ENCODE results near the gene MFSD1.
A peak's percentile ranks its signal among the peaks of the same experiment; 100 is the strongest.

The MFSD1 gene

DNA sequence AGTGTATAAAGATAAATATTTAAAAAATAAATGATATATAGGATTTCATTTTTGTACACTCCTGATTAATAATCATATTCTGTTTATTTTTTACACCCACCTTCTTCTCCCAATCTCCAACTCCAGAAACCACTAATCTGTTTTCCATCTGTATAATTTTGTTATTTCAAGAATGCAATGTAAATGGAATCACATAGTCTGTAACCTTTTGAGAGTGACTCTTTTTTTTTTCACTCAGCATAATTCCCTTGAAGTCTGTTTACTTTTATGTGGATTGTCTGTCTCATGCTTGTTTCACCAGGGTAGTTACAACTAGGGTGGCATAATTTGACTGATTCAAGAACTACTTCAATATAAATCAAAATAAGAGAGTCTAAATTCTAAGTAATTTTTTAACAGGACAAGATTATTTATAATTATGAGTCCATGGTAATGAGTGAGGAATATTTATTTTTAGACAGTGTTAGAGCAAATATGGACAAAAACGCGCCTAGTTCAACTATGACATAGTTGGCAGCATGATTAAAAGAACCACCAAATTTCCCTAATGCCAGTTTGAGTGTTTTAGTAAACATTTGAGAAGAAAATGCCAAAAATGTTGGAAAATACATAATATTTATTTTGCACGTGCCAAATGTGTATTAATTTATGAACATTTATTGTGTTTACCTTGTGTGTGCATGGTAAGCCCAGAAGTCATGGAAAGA, 19.4 kb upstream of the MFSD1 start:
- Histone ChIP-seq H3K27me3 (replicated peaks in 2 of 5; ENCODE audit: control insufficient read depth in 4 of 5, insufficient read depth in 5 of 5, low read length in 4 of 5) (no peaks in the 10 kb centered on the region), H3K27ac (ENCODE audit: insufficient read depth in 1 of 2, low read depth in 1 of 2, low read length in 2 of 2, poor library complexity in 1 of 2, severe bottlenecking in 2 of 2) (no peak overlapping the region), H3K9me3 (ENCODE audit: control extremely low read depth in 1 of 5, control insufficient read depth in 4 of 5, insufficient read depth in 2 of 5, low read depth in 1 of 5, low read length in 4 of 5) (no peaks in the 10 kb centered on the region), H3K4me3 (ENCODE audit: control insufficient read depth in 1 of 7, extremely low read depth in 1 of 7, insufficient read depth in 4 of 7, low read depth in 2 of 7, low read length in 6 of 7) (no peak overlapping the region), H3K36me3 (ENCODE audit: control insufficient read depth in 4 of 4, insufficient read depth in 4 of 4, low read length in 3 of 4) (no peaks in the 10 kb centered on the region), H3K4me1 (ENCODE audit: control extremely low read depth in 1 of 4, control insufficient read depth in 4 of 4, insufficient read depth in 4 of 4, low read length in 3 of 4) (no peaks in the 10 kb centered on the region)
- DNase-seq = no peak
- POLR2A ChIA-PET = no interaction called here
- 83% methylated on average over 1 of the region's 3 CpGs for WGBS (ENCODE audit: insufficient coverage)
- CTCF ChIA-PET = interaction anchor here (1.0 kb wide), 1 partner anchor 9 kb away, joined by 3 read pairs; no protein-coding TSS in a partner anchor

- no peaks in the 10 kb centered on the region for H3K9me3 ChIP-seq (ENCODE audit: control extremely low read depth in 1 of 5, control insufficient read depth in 4 of 5, insufficient read depth in 2 of 5, low read depth in 1 of 5, low read length in 4 of 5)
- no peaks in the 10 kb centered on the region for H3K36me3 ChIP-seq (ENCODE audit: control insufficient read depth in 4 of 4, insufficient read depth in 4 of 4, low read length in 3 of 4)
- WGBS (ENCODE audit: insufficient coverage) = 100% methylated on average over 1 of the region's 2 CpGs
- no peaks in the 10 kb centered on the region for H3K27me3 ChIP-seq (replicated peaks in 2 of 5; ENCODE audit: control insufficient read depth in 4 of 5, insufficient read depth in 5 of 5, low read length in 4 of 5)
- POLR2A ChIA-PET = no interaction called here
- H3K27ac ChIP-seq (ENCODE audit: insufficient read depth in 1 of 2, low read depth in 1 of 2, low read length in 2 of 2, poor library complexity in 1 of 2, severe bottlenecking in 2 of 2) = no peak overlapping the region
- H3K4me3 ChIP-seq (ENCODE audit: control insufficient read depth in 1 of 7, extremely low read depth in 1 of 7, insufficient read depth in 4 of 7, low read depth in 2 of 7, low read length in 6 of 7) = no peak overlapping the region
- H3K4me1 ChIP-seq (ENCODE audit: control extremely low read depth in 1 of 4, control insufficient read depth in 4 of 4, insufficient read depth in 4 of 4, low read length in 3 of 4) = no peaks in the 10 kb centered on the region
- CTCF ChIA-PET = interaction anchor here (1.0 to 3.1 kb wide), 3 partner anchors 8 to 138 kb away, joined by 3 to 11 read pairs (median 5); partner anchors contain the start of gene GFM1
- no peak for DNase-seq
Observed at GRCh38 chr3:158783051-158783450, 18.8 kb upstream of the MFSD1 start.

- CTCF ChIA-PET = interaction anchor here (0.8 to 3.1 kb wide), 4 partner anchors 59 to 245 kb away, joined by 3 to 11 read pairs (median 5); no protein-coding TSS in a partner anchor
- DNase-seq = no peak
- Histone ChIP-seq H3K4me3 (ENCODE audit: control insufficient read depth in 1 of 7, extremely low read depth in 1 of 7, insufficient read depth in 4 of 7, low read depth in 2 of 7, low read length in 6 of 7) (no peak overlapping the region), H3K27ac (ENCODE audit: insufficient read depth in 1 of 2, low read depth in 1 of 2, low read length in 2 of 2, poor library complexity in 1 of 2, severe bottlenecking in 2 of 2) (no peak overlapping the region), H3K9me3 (ENCODE audit: control extremely low read depth in 1 of 5, control insufficient read depth in 4 of 5, insufficient read depth in 2 of 5, low read depth in 1 of 5, low read length in 4 of 5) (no peaks in the 10 kb centered on the region), H3K27me3 (replicated peaks in 2 of 5; ENCODE audit: control insufficient read depth in 4 of 5, insufficient read depth in 5 of 5, low read length in 4 of 5) (no peaks in the 10 kb centered on the region), H3K4me1 (ENCODE audit: control extremely low read depth in 1 of 4, control insufficient read depth in 4 of 4, insufficient read depth in 4 of 4, low read length in 3 of 4) (peaks cover under 1 to 2% (median 1%) of the 10 kb centered on the region in 4 experiments), H3K36me3 (ENCODE audit: control insufficient read depth in 4 of 4, insufficient read depth in 4 of 4, low read length in 3 of 4) (no peaks in the 10 kb centered on the region)
- POLR2A ChIA-PET = no interaction called here
- no CpG with 5 or more reads among the region's 3 CpGs for WGBS (ENCODE audit: insufficient coverage)
Observed at GRCh38 chr3:158785972-158786371, 15.9 kb upstream of the MFSD1 start.

GRCh38 chr3:158788446-158788845, 13.4 kb upstream of the MFSD1 start:
- WGBS (ENCODE audit: insufficient coverage) = no CpG with 5 or more reads among the region's 1 CpG
- H3K36me3 ChIP-seq (ENCODE audit: control insufficient read depth in 4 of 4, insufficient read depth in 4 of 4, low read length in 3 of 4) = no peaks in the 10 kb centered on the region
- H3K27me3 ChIP-seq (replicated peaks in 2 of 5; ENCODE audit: control insufficient read depth in 4 of 5, insufficient read depth in 5 of 5, low read length in 4 of 5) = no peaks in the 10 kb centered on the region
- H3K9me3 ChIP-seq (ENCODE audit: control extremely low read depth in 1 of 5, control insufficient read depth in 4 of 5, insufficient read depth in 2 of 5, low read depth in 1 of 5, low read length in 4 of 5) = no peaks in the 10 kb centered on the region
- no peak overlapping the region for H3K27ac ChIP-seq (ENCODE audit: insufficient read depth in 1 of 2, low read depth in 1 of 2, low read length in 2 of 2, poor library complexity in 1 of 2, severe bottlenecking in 2 of 2)
- POLR2A ChIA-PET = no interaction called here
- no peak for DNase-seq
- CTCF ChIA-PET = interaction anchor here (0.8 to 6.8 kb wide), 13 partner anchors 10 to 248 kb away, joined by 3 to 84 read pairs (median 5); no protein-coding TSS in a partner anchor
- H3K4me3 ChIP-seq (ENCODE audit: control insufficient read depth in 1 of 7, extremely low read depth in 1 of 7, insufficient read depth in 4 of 7, low read depth in 2 of 7, low read length in 6 of 7) = no peak overlapping the region
- peaks cover 2 to 5% (median 4%) of the 10 kb centered on the region in 4 experiments for H3K4me1 ChIP-seq (ENCODE audit: control extremely low read depth in 1 of 4, control insufficient read depth in 4 of 4, insufficient read depth in 4 of 4, low read length in 3 of 4)

DNA sequence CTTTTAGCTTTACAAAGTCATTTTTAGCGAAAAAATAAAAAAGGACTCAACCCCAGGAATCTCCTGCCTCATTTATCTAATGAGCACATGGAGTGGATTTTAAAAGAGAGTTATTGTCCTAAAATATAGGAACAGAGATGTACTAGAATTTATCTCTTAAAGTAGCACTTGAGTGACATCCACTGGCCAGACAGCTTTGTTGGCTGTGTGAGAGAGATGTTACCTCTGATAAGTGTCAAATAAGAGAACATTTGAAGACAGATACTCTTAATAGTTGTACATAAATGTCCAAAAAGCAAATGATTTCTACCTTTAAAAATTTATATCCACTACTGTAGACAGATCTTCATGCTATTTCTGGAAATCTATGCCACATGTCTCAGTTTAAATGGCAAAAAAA, 12.3 kb upstream of the MFSD1 start:
- CTCF ChIA-PET = interaction anchor here (0.8 to 6.8 kb wide), 24 partner anchors 9 to 1181 kb away, joined by 3 to 84 read pairs (median 4); partner anchors contain the start of genes GFM1 and MFSD1
- DNase-seq = peak; percentile 58 to 72 (median 69)

GRCh38 chr3:158790901-158791589, 10.8 kb upstream of the MFSD1 start:
- ChIA-PET POLR2A (no interaction called here), CTCF (interaction anchor here (0.8 to 6.8 kb wide), 18 partner anchors 8 to 254 kb away, joined by 3 to 84 read pairs (median 4); partner anchors contain the start of genes GFM1, MFSD1 and MLF1)
- 27% methylated on average over 5 of the region's 11 CpGs for WGBS (ENCODE audit: insufficient coverage)
- Histone ChIP-seq H3K27me3 (replicated peaks in 2 of 5; ENCODE audit: control insufficient read depth in 4 of 5, insufficient read depth in 5 of 5, low read length in 4 of 5) (no peaks in the 10 kb centered on the region), H3K4me3 (ENCODE audit: control insufficient read depth in 1 of 7, extremely low read depth in 1 of 7, insufficient read depth in 4 of 7, low read depth in 2 of 7, low read length in 6 of 7) (peak overlapping the region in 4 of 7 experiments; percentile 2 to 60 (median 19)), H3K4me1 (ENCODE audit: control extremely low read depth in 1 of 4, control insufficient read depth in 4 of 4, insufficient read depth in 4 of 4, low read length in 3 of 4) (peaks cover 2 to 5% (median 4%) of the 10 kb centered on the region in 4 experiments), H3K27ac (ENCODE audit: insufficient read depth in 1 of 2, low read depth in 1 of 2, low read length in 2 of 2, poor library complexity in 1 of 2, severe bottlenecking in 2 of 2) (no peak overlapping the region), H3K9me3 (ENCODE audit: control extremely low read depth in 1 of 5, control insufficient read depth in 4 of 5, insufficient read depth in 2 of 5, low read depth in 1 of 5, low read length in 4 of 5) (peaks cover 2 to 7% (median 5%) of the 10 kb centered on the region in 5 experiments), H3K36me3 (ENCODE audit: control insufficient read depth in 4 of 4, insufficient read depth in 4 of 4, low read length in 3 of 4) (no peaks in the 10 kb centered on the region)
- DNase-seq = peak; percentile 79 to 87 (median 87)

More for the DNA sequence above, 12.3 kb upstream of the MFSD1 start:
- Histone ChIP-seq H3K27ac (ENCODE audit: insufficient read depth in 1 of 2, low read depth in 1 of 2, low read length in 2 of 2, poor library complexity in 1 of 2, severe bottlenecking in 2 of 2) (no peak overlapping the region), H3K27me3 (replicated peaks in 2 of 5; ENCODE audit: control insufficient read depth in 4 of 5, insufficient read depth in 5 of 5, low read length in 4 of 5) (no peaks in the 10 kb centered on the region), H3K9me3 (ENCODE audit: control extremely low read depth in 1 of 5, control insufficient read depth in 4 of 5, insufficient read depth in 2 of 5, low read depth in 1 of 5, low read length in 4 of 5) (peaks cover 0 to 5% (median 4%) of the 10 kb centered on the region in 5 experiments), H3K4me3 (ENCODE audit: control insufficient read depth in 1 of 7, extremely low read depth in 1 of 7, insufficient read depth in 4 of 7, low read depth in 2 of 7, low read length in 6 of 7) (no peak overlapping the region), H3K4me1 (ENCODE audit: control extremely low read depth in 1 of 4, control insufficient read depth in 4 of 4, insufficient read depth in 4 of 4, low read length in 3 of 4) (peaks cover 2 to 5% (median 4%) of the 10 kb centered on the region in 4 experiments), H3K36me3 (ENCODE audit: control insufficient read depth in 4 of 4, insufficient read depth in 4 of 4, low read length in 3 of 4) (no peaks in the 10 kb centered on the region)
- POLR2A ChIA-PET = interaction anchor here (0.7 to 1.0 kb wide), 3 partner anchors 30 to 1695 kb away, joined by 3 to 4 read pairs (median 4); no protein-coding TSS in a partner anchor
- WGBS (ENCODE audit: insufficient coverage) = no CpG with 5 or more reads among the region's 1 CpG

All from common myeloid progenitor, CD34-positive (primary cell).